A673 (cell line): ENCODE measurements around the gene SAFB2. TPM values are rescaled to one million over a fixed set of nuclear protein-coding genes. Genes with fewer than 3 reads are reported as not detected.
"Not testable (repeated sequence)": the region's sequence is repeated elsewhere in the genome, so short reads cannot be mapped to it uniquely, and the experiment has no call there.

ENCODE experiments used
- BruUV-seq: library from RNA; stranded (reverse); fragments of 400-500 nt; replicated peaks from 2 replicates; lab custom pipeline; 2021; lab: Mats Ljungman, UMichigan
- CTCF ChIA-PET: fragments of 300-600 bp; sonication (Branson Sonifier 250); formaldehyde crosslinking; loops from one replicate; lab custom pipeline; 2022; ENCODE audit warnings: antibody characterized with exemption; lab: Charles Lee
- POLR2A ChIA-PET: fragments of 300-600 bp; sonication (Branson Sonifier 250); formaldehyde crosslinking; loops from one replicate; lab custom pipeline; 2022; ENCODE audit warnings: antibody characterized with exemption; ENCODE audit not compliant: low non-redundant PET; lab: Charles Lee
- DNase-seq: peaks from one replicate; pipeline ENCODE4 v3.0.0-alpha.2; 2015; ENCODE audit warnings: low spot score
- H3K27ac ChIP-seq: fragments of 200-600 bp; sonication (generic); 2 replicates; pipeline ENCODE4 v1.5.1; 2016; ENCODE audit warnings: mixed run types, low read depth, mild to moderate bottlenecking, mixed read lengths, antibody characterized with exemption, low read length; ENCODE audit not compliant: poor library complexity, severe bottlenecking
- H3K27me3 ChIP-seq: fragments of 200-600 bp; sonication (generic); replicated peaks from 2 replicates; pipeline ENCODE4 v1.6.1; 2017; ENCODE audit warnings: mixed run types, low read depth, mild to moderate bottlenecking, mixed read lengths, antibody characterized with exemption, low read length; ENCODE audit not compliant: insufficient read depth, poor library complexity
- H3K36me3 ChIP-seq: fragments of 200-600 bp; sonication (generic); 2 replicates; pipeline ENCODE4 v1.6.1; 2016; ENCODE audit warnings: mixed run types, mild to moderate bottlenecking, mixed read lengths, antibody characterized with exemption, low read length; ENCODE audit not compliant: insufficient read depth, poor library complexity, severe bottlenecking
- H3K4me1 ChIP-seq: fragments of 200-600 bp; sonication (generic); 2 replicates; pipeline ENCODE4 v1.6.1; 2017; ENCODE audit warnings: mixed run types, mild to moderate bottlenecking, mixed read lengths, antibody characterized with exemption, low read length; ENCODE audit not compliant: insufficient read depth, poor library complexity, severe bottlenecking
- H3K4me3 ChIP-seq: fragments of 200-600 bp; sonication (generic); 2 replicates; pipeline ENCODE4 v1.5.1; 2016; ENCODE audit warnings: low read depth, mixed run types, mild to moderate bottlenecking, mixed read lengths, low read length; ENCODE audit not compliant: poor library complexity, severe bottlenecking
- H3K9me3 ChIP-seq: fragments of 200-600 bp; sonication (generic); 2 replicates; pipeline ENCODE4 v1.6.1; 2016; ENCODE audit warnings: mixed run types, low read depth, mild to moderate bottlenecking, mixed read lengths, antibody characterized with exemption, low read length; ENCODE audit not compliant: poor library complexity, severe bottlenecking
- EZH2 ChIP-seq: fragments of 200-600 bp; sonication (generic); IDR thresholded peaks from 2 replicates; pipeline ENCODE4 v1.6.1; 2017; ENCODE audit warnings: borderline replicate concordance, low read depth, mild to moderate bottlenecking, mixed read lengths, antibody characterized with exemption, low read length; ENCODE audit not compliant: poor library complexity, severe bottlenecking
- intact Hi-C: fragments of 100-400 bp; cut with micrococcal nuclease; formaldehyde crosslinking; loops from one replicate; pipeline ENCODE4 v1.10.0; 2022; ENCODE audit not compliant: unreplicated experiment
- total RNA-seq: library from RNA; stranded (reverse); gene quantifications from 2 replicates; pipeline ENCODE4 v1.2.3, GENCODE V29; 2021
- TF ChIP-seq, protein P1 (sequence below): fragments of 300-800, 200-600 bp; sonication (generic); conservative IDR thresholded peaks from 2 replicates; pipeline ENCODE4 v1.5.1; 2017; ENCODE audit warnings: low read depth, mild to moderate bottlenecking, antibody characterized with exemption, low read length, moderate library complexity, mixed read lengths

Gene SAFB2
- total RNA-seq, 1 experiment from 2014 or later = 153 TPM

DNA sequence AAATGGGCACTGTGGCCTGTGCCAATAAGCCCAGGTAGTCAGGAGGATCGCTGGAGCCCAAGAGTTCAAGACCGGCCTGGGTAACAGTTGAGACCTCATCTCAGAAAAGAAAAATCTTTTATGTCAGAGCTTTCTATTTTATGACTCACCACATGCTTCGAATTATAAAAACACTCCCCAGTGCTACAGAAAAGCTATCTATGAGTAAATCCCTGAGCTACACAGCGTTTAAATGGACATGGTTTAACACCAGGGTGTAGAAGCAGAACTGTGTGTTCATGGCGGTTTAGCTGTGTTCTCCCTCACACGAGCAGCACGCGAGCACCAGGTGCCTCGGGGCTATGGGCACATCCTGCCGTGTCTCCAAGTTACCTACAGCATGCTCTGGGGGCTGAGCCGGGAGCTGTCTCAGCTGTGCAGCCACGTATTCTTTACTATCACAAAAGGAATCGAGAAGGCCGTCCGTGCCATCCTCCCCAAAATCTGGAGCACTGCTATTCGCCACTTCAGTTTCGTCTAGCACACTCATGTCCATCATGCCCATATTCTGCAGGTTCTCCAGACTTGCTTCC is 6.7 kb downstream of the SAFB2 start:
- Histone ChIP-seq H3K27ac (no peak overlapping the region), H3K9me3 (no peaks in the 10 kb centered on the region), H3K27me3 (no peaks in the 10 kb centered on the region), H3K4me3 (no peak overlapping the region), H3K36me3 (peaks cover 92% of the 10 kb centered on the region), H3K4me1 (peaks cover 8% of the 10 kb centered on the region)
- POLR2A ChIA-PET = no interaction called here
- no peak for DNase-seq
- CTCF ChIA-PET = no interaction called here
- no TSS peak for BruUV-seq
- intact Hi-C loops = no loop called here
- TF ChIP-seq, protein P1, sequence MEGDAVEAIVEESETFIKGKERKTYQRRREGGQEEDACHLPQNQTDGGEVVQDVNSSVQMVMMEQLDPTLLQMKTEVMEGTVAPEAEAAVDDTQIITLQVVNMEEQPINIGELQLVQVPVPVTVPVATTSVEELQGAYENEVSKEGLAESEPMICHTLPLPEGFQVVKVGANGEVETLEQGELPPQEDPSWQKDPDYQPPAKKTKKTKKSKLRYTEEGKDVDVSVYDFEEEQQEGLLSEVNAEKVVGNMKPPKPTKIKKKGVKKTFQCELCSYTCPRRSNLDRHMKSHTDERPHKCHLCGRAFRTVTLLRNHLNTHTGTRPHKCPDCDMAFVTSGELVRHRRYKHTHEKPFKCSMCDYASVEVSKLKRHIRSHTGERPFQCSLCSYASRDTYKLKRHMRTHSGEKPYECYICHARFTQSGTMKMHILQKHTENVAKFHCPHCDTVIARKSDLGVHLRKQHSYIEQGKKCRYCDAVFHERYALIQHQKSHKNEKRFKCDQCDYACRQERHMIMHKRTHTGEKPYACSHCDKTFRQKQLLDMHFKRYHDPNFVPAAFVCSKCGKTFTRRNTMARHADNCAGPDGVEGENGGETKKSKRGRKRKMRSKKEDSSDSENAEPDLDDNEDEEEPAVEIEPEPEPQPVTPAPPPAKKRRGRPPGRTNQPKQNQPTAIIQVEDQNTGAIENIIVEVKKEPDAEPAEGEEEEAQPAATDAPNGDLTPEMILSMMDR = no peak
- no peak for TF ChIP-seq EZH2

DNA sequence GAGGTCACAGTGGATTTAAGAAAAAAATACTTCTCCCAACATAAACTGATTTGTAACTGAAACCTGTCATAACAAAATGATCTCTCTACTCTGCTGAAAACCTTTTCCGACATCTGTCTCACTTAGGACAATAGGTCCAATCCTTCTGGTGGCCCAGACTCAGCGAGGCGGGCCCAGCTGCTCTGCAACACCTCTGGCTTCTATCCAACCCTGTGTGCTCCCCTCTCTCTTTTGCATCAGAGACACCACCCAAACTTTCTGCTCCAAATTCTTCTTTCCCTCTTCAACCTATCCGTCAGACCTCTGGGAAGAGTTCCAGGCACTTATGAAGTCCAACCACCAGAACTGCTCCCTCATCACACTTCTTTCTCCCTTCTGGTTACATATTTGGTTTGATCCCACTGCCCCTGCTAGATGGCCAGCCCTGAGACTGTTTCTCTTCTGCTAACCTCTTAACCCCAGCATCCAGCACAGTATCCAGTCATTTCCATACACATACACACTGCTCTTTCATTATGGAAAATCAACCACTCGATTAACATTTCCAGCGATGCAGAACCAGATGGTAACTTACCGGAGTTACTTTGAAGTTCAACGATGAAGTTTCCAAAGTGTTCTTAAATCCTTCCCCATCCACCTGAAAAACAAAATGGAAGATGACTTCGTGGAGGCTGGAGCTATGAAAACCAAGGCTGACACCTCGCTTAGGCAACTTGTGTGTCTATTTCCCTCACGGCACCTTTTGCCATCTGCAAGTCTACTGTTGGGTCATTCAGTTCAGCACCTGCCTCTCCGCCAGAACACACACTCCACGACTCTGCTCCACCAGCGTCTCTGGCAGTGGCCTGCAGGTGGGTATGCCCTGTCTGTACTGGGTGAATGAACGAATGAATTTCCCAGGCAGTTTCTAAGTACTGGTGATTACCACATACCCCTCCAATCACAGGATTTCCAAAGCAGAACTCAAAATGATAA is 9.4 kb downstream of the SAFB2 start:
- no peak for DNase-seq
- H3K4me3 ChIP-seq = no peak overlapping the region
- POLR2A ChIA-PET = no interaction called here
- intact Hi-C loops = no loop called here
- no peak overlapping the region for H3K27ac ChIP-seq
- CTCF ChIA-PET = no interaction called here
- no peaks in the 10 kb centered on the region for H3K27me3 ChIP-seq
- no peaks in the 10 kb centered on the region for H3K4me1 ChIP-seq
- no peaks in the 10 kb centered on the region for H3K9me3 ChIP-seq
- H3K36me3 ChIP-seq = peaks cover 92% of the 10 kb centered on the region
- no peak for TF ChIP-seq EZH2
- TF ChIP-seq, protein P1 = no peak
- no TSS peak for BruUV-seq

DNA sequence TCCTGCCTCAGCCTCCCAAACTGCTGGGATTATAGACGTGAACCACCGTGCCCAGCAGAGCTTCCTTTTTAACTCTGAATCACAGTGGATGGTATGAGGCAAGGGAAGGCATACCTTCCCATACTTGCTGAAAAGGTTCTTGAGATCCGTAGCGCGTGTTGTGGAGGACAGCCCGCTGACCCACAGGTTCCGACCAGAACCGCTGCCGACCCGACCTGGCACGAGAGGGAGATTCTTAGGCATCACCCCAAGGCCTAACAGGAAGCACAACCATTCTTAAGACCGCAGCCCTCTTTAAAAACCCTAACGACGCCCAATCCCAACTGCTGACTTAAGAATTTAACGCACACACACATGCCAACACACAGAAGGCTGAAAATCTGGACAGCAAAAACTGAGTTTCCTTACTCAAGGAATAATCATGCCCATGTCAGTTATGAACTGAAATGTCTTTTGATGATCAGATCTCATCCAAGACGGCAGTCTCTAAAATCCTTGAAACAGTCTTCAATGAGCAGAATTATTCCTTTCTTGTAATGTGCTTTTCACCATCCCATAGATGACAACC is 12.6 kb downstream of the SAFB2 start:
- intact Hi-C loops = no loop called here
- DNase-seq = no peak
- BruUV-seq = no TSS peak
- TF ChIP-seq, protein P1 = no peak
- TF ChIP-seq EZH2 = no peak
- Histone ChIP-seq H3K4me3 (no peak overlapping the region), H3K4me1 (no peaks in the 10 kb centered on the region), H3K9me3 (no peaks in the 10 kb centered on the region), H3K36me3 (peaks cover 87% of the 10 kb centered on the region), H3K27me3 (no peaks in the 10 kb centered on the region), H3K27ac (no peak overlapping the region)
- CTCF ChIA-PET = no interaction called here
- POLR2A ChIA-PET = interaction anchor here (0.7 kb wide), 1 partner anchor 212 kb away, joined by 7 read pairs; no protein-coding TSS in a partner anchor

DNA sequence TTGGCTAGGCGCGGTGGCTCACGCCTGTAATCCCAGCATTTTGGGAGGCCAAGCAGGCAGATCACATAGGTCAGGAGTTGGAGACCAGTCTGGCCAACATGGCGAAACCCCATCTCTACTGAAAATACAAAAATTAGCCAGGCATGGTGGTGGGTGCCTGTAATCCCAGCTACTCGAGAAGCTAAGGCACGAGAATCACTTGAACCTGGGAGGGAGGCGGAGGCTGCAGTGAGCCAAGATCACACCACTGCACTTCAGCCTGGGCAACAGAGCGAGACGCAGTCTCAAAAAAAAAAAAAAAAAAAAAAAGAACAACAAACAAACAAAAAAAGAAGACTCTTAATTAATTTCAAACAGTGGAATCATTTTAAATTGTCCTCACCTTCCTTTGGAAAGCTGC is 13.8 kb downstream of the SAFB2 start:
- CTCF ChIA-PET, POLR2A ChIA-PET, DNase-seq, intact Hi-C loops, H3K27ac ChIP-seq, H3K9me3 ChIP-seq, H3K27me3 ChIP-seq, H3K4me1 ChIP-seq, H3K4me3 ChIP-seq, BruUV-seq: not testable (repeated sequence)
- peaks cover 87% of the 10 kb centered on the region for H3K36me3 ChIP-seq
